Stimulated activated CD8-positive, alpha-beta memory T cell treated with anti-CD3 and anti-CD28 coated beads, Interleukin-7, amount 100 ng/mL, for 24 hours (primary cell): Measurements from ENCODE around the gene ANKRD30A.
"Not testable (repeated sequence)": the region's sequence is repeated elsewhere in the genome, so short reads cannot be mapped to it uniquely, and the experiment has no call there.

Source experiments
- DNase-seq: peaks from one replicate; pipeline ENCODE4 v3.0.0-alpha.2; 2020; ENCODE audit warnings: low read depth

Gene ANKRD30A, protein sequence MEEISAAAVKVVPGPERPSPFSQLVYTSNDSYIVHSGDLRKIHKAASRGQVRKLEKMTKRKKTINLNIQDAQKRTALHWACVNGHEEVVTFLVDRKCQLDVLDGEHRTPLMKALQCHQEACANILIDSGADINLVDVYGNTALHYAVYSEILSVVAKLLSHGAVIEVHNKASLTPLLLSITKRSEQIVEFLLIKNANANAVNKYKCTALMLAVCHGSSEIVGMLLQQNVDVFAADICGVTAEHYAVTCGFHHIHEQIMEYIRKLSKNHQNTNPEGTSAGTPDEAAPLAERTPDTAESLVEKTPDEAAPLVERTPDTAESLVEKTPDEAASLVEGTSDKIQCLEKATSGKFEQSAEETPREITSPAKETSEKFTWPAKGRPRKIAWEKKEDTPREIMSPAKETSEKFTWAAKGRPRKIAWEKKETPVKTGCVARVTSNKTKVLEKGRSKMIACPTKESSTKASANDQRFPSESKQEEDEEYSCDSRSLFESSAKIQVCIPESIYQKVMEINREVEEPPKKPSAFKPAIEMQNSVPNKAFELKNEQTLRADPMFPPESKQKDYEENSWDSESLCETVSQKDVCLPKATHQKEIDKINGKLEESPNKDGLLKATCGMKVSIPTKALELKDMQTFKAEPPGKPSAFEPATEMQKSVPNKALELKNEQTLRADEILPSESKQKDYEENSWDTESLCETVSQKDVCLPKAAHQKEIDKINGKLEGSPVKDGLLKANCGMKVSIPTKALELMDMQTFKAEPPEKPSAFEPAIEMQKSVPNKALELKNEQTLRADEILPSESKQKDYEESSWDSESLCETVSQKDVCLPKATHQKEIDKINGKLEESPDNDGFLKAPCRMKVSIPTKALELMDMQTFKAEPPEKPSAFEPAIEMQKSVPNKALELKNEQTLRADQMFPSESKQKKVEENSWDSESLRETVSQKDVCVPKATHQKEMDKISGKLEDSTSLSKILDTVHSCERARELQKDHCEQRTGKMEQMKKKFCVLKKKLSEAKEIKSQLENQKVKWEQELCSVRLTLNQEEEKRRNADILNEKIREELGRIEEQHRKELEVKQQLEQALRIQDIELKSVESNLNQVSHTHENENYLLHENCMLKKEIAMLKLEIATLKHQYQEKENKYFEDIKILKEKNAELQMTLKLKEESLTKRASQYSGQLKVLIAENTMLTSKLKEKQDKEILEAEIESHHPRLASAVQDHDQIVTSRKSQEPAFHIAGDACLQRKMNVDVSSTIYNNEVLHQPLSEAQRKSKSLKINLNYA (N-terminal part only)

DNA sequence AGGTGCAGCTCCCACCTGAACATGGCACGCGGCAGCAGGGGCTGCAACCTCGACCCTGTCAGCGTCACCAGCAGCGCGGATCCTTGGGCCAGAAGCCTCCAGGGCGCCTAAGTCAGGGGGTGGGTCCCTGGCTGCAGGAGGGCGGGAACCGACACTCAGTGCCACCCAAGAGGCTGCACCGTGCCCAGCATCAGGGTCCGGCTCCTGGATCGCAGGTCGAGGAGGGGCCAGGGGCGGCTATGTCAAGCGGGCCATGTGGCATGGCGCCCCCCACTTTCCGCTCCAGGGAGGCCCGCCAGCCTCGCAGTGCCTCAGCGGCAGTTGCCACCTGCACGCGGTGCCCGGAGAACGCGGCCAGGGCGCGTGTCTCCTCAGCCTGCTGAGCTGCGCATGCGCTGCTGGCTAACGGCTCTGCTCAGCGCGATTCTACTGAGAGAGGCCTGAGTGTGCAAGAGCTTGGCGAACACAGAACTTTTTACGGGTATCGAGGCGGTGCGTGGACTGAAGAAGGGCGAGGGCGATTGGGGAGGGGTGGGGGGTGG lies at the start of gene ANKRD30A:
TSS of gene ANKRD30A (plus strand) at position 408 of the 542 bp plus-strand sequence. CDS start 190 bp downstream, outside the sequence.
- DNase-seq: no peak

DNA sequence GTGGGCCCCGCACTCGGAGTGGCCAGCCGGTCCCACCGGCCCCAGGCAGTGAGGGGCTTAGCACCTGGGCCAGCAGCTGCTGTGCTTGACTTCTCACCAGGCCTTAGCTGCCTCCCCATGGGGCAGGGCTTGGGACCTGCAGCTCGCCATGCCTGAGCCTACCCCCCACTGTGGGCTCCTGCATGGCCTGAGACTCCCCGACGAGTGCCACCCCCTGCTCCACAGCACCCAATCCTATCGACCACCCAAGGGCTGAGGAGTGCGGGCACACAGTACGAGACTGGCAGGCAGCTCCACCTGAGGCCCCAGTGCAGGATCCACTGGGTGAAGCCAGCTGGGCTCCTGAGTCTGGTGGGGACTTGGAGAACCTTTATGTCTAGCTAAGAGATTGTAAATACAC lies 49.3 kb upstream of the ANKRD30A start:
- not testable (repeated sequence) for DNase-seq

DNA sequence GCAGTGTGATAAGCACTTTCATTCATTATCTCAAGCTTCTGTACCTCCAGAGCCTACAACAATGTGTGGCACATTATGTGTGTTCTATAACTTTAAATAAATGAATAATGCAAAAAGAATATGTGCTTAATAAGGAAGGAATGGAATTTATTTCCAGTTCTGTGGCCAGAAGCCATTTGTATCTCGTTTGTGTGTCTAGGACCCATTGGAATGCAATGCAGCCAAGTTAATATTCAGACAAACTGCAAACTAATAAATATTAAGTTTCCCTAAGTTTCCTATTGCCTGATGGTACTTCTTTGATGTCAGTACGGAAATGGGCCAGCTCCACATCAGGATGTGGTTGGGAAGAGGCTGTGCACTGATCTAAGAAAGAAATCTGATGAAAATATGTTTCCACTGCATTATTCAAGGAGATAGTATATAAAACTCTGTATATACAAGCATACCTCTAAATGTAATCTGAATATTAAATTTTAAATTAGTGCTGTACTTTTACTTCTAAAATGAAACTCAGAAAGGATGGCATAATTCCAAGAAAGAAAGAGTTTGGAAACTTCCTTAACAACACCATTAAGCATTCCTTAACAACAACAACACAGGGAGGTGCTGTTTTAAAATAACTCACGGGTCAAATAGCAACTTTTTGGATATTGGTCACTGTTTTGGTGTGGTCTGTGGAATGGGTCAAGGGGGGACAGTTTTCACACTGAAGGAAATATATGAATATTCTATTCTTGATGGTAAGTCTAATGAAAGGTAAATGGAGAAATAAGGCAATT lies 29.4 kb upstream of the ANKRD30A start:
- DNase-seq: no peak

DNA sequence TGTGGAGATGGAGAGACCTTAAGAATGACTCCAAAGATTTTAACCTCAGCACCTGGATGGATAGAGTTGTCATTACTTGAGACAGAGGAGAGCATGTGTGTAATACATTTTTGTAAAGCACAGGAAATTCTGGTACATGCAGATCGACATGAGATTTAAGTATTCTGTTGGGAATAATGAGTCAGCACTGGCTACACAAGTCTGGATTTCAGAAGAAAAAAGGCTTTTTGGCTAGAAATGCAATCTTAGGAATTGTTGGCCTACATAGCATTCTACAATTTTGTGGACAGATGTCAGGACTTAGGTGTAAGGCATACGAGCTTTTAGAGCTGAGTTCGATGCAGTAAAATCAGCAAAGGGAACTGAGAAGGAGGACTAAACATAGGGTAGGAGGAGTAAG lies 24.1 kb upstream of the ANKRD30A start:
- no peak for DNase-seq

DNA sequence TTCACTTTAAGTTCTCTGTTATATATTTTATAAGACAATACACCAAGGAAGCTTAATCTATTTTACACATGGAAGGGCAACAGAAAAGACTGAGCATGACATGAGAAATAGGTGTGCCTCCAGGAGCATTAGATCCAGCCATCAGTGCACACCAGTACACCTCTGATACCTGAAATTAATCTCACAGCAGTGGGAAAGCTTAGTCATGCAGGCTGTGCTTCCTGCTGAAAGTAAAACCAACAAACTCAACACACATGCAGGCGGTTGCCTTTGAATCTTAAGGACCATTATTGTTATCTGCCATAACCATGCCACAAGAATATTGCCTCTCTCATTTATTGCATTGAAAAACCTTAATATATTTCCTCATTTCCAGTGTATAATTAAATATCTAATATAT lies 16.4 kb upstream of the ANKRD30A start:
- DNase-seq: no peak

DNA sequence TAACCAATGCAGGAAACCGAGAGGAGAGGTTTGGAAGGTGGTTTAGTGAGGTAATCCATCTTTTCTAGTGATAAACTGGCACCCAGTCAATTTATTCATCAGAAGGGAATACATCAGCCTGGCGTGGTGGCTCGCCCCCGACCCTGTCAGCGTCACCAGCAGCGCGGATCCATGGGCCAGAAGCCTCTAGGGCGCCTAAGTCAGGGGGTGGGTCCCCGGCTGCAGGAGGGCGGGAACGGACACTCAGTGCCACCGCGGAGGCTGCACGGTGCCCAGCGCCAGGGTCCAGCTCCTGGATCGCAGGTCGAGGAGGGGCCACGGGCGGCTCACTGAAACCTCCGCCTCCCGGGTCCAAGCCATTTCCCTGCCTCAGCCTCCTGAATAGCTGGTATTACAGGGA lies 866 bp upstream of the ANKRD30A start:
- DNase-seq: no peak

DNA sequence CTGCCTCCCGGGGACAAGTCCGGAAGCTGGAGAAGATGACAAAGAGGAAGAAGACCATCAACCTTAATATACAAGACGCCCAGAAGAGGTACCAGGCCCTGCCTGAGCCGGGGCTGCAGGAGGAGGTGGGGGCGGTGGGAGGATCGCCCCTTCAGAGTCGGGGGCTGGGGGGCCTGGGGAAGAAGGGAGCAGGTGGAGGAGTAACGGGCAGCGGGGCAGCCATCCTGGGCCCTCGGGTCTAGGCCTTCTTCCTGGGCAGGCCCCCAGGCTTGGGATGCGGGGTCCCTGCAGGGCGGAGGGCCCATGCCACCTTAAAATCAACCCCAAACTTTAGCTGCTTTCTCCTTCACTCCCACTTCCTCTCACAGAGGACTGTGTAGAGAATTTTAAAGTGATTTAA lies 523 bp downstream of the ANKRD30A start:
- no peak for DNase-seq

DNA sequence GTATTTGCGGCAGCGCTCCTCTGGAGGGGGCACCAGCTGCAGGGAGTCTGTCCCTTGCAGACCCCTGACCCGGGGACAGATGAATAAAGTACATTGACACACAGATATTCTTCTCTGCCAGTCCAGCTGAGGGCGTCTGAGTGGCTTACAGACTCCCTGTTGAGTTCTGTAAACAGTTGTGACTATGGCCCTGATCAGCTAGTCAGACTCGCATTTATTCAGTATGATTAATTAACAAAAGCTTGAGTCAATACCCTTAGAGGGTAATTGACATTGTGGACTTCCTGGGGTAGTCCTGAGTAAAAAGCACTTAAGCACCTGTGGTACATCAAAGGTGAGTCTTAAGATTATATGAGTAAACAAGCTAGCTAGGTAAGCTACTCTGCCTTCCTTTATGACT lies 21.0 kb downstream of the ANKRD30A start:
- DNase-seq: no peak

DNA sequence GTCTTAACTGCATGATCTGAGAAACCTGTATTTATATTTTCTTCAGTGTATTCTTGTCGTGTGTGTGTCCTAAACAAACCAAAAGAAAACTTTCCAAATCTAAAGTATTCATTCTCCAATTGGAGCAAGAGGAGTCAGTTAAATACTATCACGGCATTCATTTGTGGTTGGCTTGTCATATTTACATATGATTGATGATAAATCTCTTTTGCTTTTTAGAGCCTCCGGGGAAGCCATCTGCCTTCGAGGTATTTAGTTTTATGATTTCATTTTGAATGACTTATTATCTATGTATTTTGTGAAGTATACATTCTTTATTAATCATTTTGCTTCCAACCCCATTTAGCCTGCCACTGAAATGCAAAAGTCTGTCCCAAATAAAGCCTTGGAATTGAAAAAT lies 37.0 kb downstream of the ANKRD30A start:
- DNase-seq: not testable (repeated sequence)

DNA sequence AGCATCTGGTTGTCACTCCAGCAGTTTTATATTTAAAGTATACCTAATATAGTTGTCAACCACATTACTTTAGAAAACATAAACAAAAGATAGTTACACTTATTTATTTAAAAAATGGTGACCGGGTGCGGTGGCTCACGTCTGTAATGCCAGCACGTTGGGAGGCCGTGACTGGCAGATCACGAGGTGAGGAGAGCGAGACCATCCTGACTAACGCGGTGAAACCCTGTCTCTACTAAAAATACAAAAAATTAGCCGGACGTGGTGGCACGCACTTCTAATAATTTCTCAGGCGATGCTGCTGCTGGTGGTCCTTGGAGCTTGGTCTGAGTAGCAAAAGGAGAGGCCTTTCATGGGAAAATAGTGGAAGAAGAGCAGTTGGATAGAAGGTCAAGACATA lies 46.5 kb downstream of the ANKRD30A start:
- not testable (repeated sequence) for DNase-seq

DNA sequence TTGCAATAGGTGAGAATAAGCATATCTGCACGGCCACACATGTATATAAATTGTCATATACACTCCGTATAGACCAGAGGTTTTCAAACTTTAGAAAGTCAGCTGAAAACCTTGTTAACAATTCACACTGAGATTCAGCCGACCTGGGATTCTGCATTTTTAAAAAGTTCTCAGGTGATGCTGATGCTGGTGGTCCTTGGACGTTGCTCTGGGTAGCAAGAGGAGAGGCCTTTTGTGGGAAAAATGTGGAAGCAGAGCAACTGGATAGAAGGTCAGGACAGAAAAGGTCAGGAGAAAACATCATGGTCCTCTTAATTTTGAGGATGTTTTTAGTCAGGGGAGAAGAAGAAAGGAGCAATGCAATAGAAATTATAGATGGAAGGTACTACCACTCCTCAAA lies 52.9 kb downstream of the ANKRD30A start:
- not testable (repeated sequence) for DNase-seq

DNA sequence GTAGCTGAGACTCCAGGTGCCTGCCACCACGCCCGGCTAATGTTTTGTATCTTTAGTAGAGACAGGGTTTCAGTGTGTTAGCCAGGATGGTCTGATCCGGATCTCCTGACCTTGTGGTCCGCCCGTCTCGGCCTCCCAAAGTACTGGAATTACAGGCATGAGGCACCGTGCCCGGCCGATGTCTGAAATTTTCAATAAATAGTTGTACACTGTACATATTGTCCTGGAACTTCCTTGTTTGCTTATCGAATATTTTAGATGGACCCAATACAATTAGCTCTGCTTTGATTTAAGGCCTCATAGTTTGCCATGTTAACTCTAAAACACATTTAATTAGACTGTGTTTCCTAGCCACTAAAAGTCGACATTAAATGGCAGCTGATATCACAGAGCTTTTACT lies 57.3 kb downstream of the ANKRD30A start:
- not testable (repeated sequence) for DNase-seq

DNA sequence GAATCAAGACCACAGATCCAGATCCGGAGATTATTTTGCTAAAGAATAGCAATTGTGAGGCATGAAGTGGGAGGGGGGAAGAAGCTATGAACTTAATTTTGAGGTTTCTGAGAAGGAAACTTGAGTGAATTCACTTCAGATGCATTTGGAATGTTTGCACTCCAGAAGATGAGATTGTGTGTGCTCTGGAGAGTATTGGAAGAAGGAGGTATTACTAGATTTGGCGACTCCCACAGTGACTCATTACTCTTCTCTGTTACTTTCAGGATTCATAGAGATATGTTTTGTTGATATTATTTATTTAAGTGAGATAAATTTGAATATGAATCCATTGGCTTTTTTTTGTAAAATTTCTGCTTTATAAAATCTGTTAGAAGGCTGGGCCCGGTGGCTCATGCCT lies 80.7 kb downstream of the ANKRD30A start:
- DNase-seq: no peak

DNA sequence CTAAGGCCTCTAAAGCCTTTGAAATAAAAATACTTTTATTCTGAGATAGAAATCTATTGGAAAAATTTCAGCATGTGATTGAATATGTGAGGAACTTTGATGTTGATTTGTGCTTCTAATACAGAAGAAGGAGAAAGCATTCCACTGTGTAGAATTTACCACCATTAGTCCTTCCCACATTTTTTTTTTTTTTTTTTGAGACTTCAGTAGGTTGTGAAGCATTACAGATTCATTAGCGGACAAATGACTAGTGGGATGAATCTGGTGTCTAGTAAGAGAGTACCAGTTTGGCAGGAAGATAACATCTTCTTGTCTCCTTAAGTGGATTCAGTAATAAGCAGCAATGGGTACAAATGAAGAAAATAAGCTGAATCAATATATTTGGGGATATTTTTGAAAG lies 95.5 kb downstream of the ANKRD30A start:
- no peak for DNase-seq

DNA sequence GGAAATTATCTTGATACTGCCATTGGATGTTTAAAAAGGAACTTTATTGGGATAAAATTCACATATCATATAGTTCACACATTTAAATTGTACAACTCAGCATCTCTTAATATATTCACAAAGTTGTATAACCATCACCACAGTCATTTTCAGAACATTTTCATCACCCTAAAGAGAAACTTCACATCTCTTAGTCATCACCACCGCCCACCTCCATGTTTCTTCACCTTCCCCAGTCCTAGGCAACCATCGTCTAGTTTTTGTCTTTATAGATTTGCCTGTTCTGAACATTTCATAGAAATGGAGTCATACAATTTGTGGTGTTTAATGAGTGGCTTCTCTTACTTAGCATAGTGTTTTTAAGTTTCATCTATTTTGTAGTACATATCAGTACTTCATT lies 96.6 kb downstream of the ANKRD30A start:
- no peak for DNase-seq

DNA sequence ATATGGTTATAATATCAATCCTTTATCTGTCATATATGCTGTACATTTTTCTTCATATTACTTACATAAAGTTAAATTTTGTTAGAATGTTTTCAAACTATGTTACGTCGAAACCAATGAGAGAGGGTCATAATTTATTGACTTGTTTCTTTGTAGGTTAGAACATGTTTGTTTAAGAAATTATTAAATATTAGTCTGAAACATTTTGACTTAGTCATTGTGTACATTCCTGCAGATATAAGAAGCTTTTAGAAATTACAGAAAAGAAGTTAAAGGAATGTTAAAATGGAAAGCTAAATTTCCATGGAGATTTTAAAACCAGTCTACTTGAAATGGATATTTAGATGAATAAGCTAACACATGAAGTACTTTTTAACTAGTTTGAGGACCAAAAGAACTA lies 99.8 kb downstream of the ANKRD30A start:
- DNase-seq: no peak

DNA sequence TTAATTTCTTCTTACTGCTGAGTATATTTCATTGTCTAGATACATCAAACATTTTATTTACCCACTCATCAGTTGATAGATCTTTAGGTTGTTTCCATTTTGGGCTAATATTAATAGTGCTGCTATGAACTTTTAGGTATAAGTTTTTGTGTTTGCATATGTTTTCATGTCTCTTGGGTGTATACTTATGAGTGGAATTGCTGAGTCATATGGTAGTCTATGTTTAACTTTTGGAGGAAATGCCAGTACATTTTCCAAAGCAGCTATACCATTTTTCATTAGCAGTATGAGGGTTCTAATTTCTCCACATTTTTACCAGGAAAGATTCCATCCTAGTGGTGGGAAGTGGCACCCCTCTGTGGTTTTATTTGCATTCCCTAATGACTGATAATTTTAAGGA lies 101.1 kb downstream of the ANKRD30A start:
- no peak for DNase-seq

DNA sequence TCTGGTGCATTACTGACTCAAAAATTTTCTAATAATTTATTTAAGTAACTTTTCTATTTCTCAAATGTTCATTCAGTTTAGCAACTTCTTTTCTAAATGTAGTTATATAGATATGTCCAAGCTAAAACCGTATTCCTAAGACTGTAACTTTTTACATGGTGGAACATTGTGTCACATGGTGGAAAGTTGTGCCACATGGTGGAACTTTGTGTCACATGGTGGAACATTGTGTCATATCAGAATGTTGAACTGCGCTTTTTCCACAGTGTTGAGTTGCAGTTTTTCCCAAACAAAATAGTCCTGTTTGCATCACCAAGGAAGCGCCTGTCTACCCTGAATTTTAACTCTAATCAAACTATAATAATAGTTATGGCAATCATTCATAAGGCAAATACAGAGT lies 109.3 kb downstream of the ANKRD30A start:
- DNase-seq: no peak

DNA sequence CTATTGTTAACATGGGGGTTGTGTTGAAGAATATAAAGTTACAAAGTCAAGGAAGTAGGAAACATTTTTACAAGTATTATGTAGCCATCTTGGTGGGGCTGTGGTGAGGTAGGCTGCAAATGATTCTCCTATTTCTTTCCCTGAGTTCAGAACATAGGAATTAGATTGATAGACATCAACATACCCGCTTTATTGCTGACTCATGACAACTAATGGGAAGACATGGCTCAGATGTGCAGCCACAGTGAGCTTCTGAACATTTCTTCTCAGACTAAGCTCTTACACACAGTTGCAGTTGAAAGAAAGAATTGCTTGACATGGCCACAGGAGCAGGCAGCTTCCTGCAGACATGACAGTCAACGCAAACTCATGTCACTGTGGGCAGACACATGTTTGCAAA lies 110.7 kb downstream of the ANKRD30A start:
- DNase-seq: no peak

DNA sequence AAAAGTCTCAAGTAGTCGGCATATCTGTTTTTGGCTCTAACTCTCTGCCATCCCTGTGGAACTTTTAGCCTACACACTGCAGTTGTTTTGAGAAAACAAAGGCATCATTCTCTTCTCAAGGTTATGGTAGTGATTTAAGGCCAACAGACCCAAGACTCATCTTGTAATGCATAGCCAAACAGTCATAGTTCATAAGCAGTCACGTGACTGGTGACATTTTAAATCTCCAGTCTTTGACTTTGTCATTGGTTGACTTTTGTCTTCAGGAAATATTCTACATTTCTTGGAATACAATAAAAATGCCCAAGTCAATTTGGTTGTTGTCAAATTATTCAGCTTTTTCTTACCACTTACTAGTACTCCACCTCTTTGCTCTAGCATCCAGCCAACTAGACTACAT lies 114.8 kb downstream of the ANKRD30A start:
- DNase-seq: no peak

DNA sequence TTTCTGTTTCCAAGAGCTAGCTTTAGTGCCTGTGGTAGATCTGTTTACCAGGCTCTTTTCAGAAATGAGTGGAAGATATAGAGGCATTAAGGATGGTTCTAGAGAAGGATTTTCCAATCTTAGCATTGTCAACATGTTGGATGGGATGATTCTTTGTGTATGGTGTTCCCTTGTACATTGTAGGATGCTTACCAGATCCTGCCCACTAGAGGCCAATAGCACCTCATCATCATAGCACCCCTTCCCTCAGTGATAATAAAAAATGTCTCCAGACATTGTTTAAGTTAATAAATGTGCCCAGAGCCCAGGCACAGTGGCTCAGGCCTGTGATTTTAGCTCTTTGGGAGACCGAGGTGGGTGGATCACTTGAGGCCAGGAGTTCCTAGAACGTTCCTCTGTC lies 121.2 kb downstream of the ANKRD30A start:
- DNase-seq: no peak
